HCT116 (cell line): ENCODE data around the gene MDFIC. TPM values are rescaled to one million over a fixed set of nuclear protein-coding genes. Genes with fewer than 3 reads are reported as not detected.

Experiments
- ATAC-seq: fragments of 200-7000 bp; cut with Tn5 transposase; 2 replicates; pipeline ENCODE4 v1.9.1; 2020; ENCODE audit warnings: mild to moderate bottlenecking, moderate library complexity
- BruUV-seq: library from RNA; stranded (reverse); fragments of 400-500 nt; replicated peaks from 2 replicates; lab custom pipeline; 2021; lab: Mats Ljungman, UMichigan
- CTCF ChIA-PET: fragments of 300-600 bp; sonication (Branson Sonifier 250); formaldehyde crosslinking; loops from one replicate; lab custom pipeline; 2021; ENCODE audit warnings: antibody characterized with exemption; lab: Charles Lee
- POLR2A ChIA-PET: fragments of 300-600, 350-600 bp; sonication (Branson Sonifier 250); formaldehyde crosslinking; loops from one replicate; lab custom pipeline; 2021; ENCODE audit warnings: antibody characterized with exemption; lab: Charles Lee
- RAD21 ChIA-PET, 2 experiments: fragments of 300-600 bp; sonication (Branson Sonifier 250); formaldehyde crosslinking; loops; one replicate each; lab custom pipeline; 2023; ENCODE audit warnings: low total read pairs in 2 of 2; ENCODE audit not compliant: uncharacterized antibody in 2 of 2, unreplicated experiment in 2 of 2, low non-redundant PET in 1 of 2; lab: Charles Lee
- DNase-seq: peaks from one replicate; pipeline ENCODE4 v3.0.0-alpha.2; 2010; ENCODE audit warnings: low read depth, low spot score
- H2AFZ ChIP-seq: fragments of 200-600 bp; shearing (Covaris generic), sonication (generic); 2 replicates; pipeline ENCODE4 v1.6.1; 2017; ENCODE audit warnings: low read depth, mixed run types, mixed read lengths, antibody characterized with exemption, low read length; ENCODE audit not compliant: poor library complexity, severe bottlenecking
- H3K27ac ChIP-seq: 2 replicates; pipeline ENCODE4 v1.5.1; 2012; ENCODE audit warnings: low read depth, low read length
- H3K27me3 ChIP-seq: fragments of 200-600 bp; sonication (generic); 2 replicates; pipeline ENCODE4 v1.6.1; 2016; ENCODE audit warnings: mixed run types, low read length, mixed read lengths; ENCODE audit not compliant: insufficient read depth
- H3K36me3 ChIP-seq, 2 experiments: fragments of 200-500 bp in 1 of 2; fragments of 200-600 bp in 1 of 2; sonication (Bioruptor generic) in 1 of 2; sonication (generic) in 1 of 2; 2 replicates each; pipeline versions ENCODE4 v1.5.1 to v1.6.1; 2014 to 2016; ENCODE audit warnings: low read length in 2 of 2, inconsistent platforms in 1 of 2, mixed read lengths in 1 of 2, mixed run types in 1 of 2; ENCODE audit not compliant: insufficient read depth in 2 of 2, control insufficient read depth in 1 of 2
- H3K4me1 ChIP-seq, 2 experiments: fragments of 200-600 bp in 1 of 2; sonication (generic) in 1 of 2; 2 replicates each; pipeline versions ENCODE4 v1.5.1 to v1.6.1; 2012 to 2017; ENCODE audit warnings: low read length in 2 of 2, inconsistent platforms in 1 of 2, mild to moderate bottlenecking in 1 of 2, mixed read lengths in 1 of 2, mixed run types in 1 of 2, moderate library complexity in 1 of 2; ENCODE audit not compliant: insufficient read depth in 2 of 2, control insufficient read depth in 1 of 2
- H3K4me2 ChIP-seq: fragments of 200-600 bp; sonication (generic); 2 replicates; pipeline ENCODE4 v1.6.1; 2017; ENCODE audit warnings: mixed run types, low read length, mixed read lengths
- H3K4me3 ChIP-seq, 2 experiments: fragments of 200-600 bp in 1 of 2; sonication (generic) in 1 of 2; replicated peaks in 1 of 2; 2 replicates each; pipeline ENCODE4 v1.5.1; 2011 to 2016; ENCODE audit warnings: low read length in 2 of 2, control low read depth in 1 of 2, low read depth in 1 of 2, mild to moderate bottlenecking in 1 of 2, mixed read lengths in 1 of 2, mixed run types in 1 of 2
- H3K79me2 ChIP-seq: fragments of 200-600 bp; sonication (generic); 2 replicates; pipeline ENCODE4 v1.6.1; 2017; ENCODE audit warnings: mild to moderate bottlenecking, mixed run types, low read length, moderate library complexity, mixed read lengths; ENCODE audit not compliant: insufficient read depth
- H3K9ac ChIP-seq: fragments of 200-600 bp; sonication (generic); 2 replicates; pipeline ENCODE4 v1.6.1; 2016; ENCODE audit warnings: low read length, mixed read lengths
- H3K9me2 ChIP-seq: fragments of 200-600 bp; sonication (generic), shearing (Covaris generic); 2 replicates; pipeline ENCODE4 v1.6.1; 2017; ENCODE audit warnings: mixed run types, mild to moderate bottlenecking, moderate library complexity; ENCODE audit not compliant: insufficient read depth
- H3K9me3 ChIP-seq, 2 experiments: fragments of 200-500 bp in 1 of 2; fragments of 200-600 bp in 1 of 2; sonication (Bioruptor generic) in 1 of 2; sonication (generic) in 1 of 2; 2 replicates each; pipeline ENCODE4 v1.6.1; 2014 to 2017; ENCODE audit warnings: low read length in 2 of 2, mixed read lengths in 2 of 2, inconsistent platforms in 1 of 2, low read depth in 1 of 2, mild to moderate bottlenecking in 1 of 2, mixed run types in 1 of 2, moderate library complexity in 1 of 2; ENCODE audit not compliant: control insufficient read depth in 1 of 2, insufficient read depth in 1 of 2
- H4K20me1 ChIP-seq: fragments of 200-600 bp; sonication (generic), shearing (Covaris generic); 2 replicates; pipeline ENCODE4 v1.6.1; 2017; ENCODE audit warnings: mixed run types, mild to moderate bottlenecking, moderate library complexity; ENCODE audit not compliant: insufficient read depth
- CBX3 ChIP-seq: IDR thresholded peaks from 2 replicates; pipeline ENCODE4 v1.6.1; 2012; ENCODE audit warnings: low read depth
- EGR1 ChIP-seq: IDR thresholded peaks from 2 replicates; pipeline ENCODE4 v1.6.1; 2012; ENCODE audit warnings: low read depth
- ELF1 ChIP-seq: IDR thresholded peaks from 2 replicates; pipeline ENCODE4 v1.6.1; 2012; ENCODE audit warnings: low read depth, borderline replicate concordance
- EZH2phosphoT487 ChIP-seq: fragments of 200-600 bp; IDR thresholded peaks from 2 replicates; pipeline ENCODE4 v1.6.1; 2018; ENCODE audit warnings: antibody characterized with exemption, borderline replicate concordance
- POLR2A ChIP-seq: IDR thresholded peaks from 2 replicates; pipeline ENCODE4 v1.7.0; 2011; ENCODE audit warnings: borderline replicate concordance; ENCODE audit not compliant: insufficient read depth, insufficient read length; ENCODE audit errors: extremely low read depth
- POLR2AphosphoS5 ChIP-seq: IDR thresholded peaks from 2 replicates; pipeline ENCODE4 v1.6.1; 2011; ENCODE audit warnings: mild to moderate bottlenecking, low read depth, low read length, moderate library complexity
- SIN3A ChIP-seq: IDR thresholded peaks from 2 replicates; pipeline ENCODE4 v1.6.1; 2012; ENCODE audit warnings: low read depth
- TCF7L2 ChIP-seq: IDR thresholded peaks from 2 replicates; pipeline ENCODE4 v1.7.0; 2011; ENCODE audit warnings: borderline replicate concordance, inconsistent platforms; ENCODE audit not compliant: insufficient read depth, insufficient read length; ENCODE audit errors: extremely low read depth
- YY1 ChIP-seq: IDR thresholded peaks from 2 replicates; pipeline ENCODE4 v1.6.1; 2011; ENCODE audit warnings: low read length, low read depth, moderate library complexity, mild to moderate bottlenecking; ENCODE audit not compliant: insufficient replicate concordance; ENCODE audit errors: extremely low read depth
- intact Hi-C: fragments of 100-400 bp; cut with micrococcal nuclease; formaldehyde crosslinking; loops from 2 replicates; pipeline ENCODE4 v1.10.0; 2022
- total RNA-seq: library from RNA; stranded (reverse); gene quantifications from one replicate; pipeline ENCODE4 v1.2.1, GENCODE V29; 2021; ENCODE audit not compliant: unreplicated experiment
- TF ChIP-seq, protein P1 (sequence below): IDR thresholded peaks from 2 replicates; pipeline ENCODE4 v1.6.1; 2012; ENCODE audit warnings: low read depth

The MDFIC gene
- total RNA-seq, 1 experiment from 2014 or later, result 8.3 TPM

DNA sequence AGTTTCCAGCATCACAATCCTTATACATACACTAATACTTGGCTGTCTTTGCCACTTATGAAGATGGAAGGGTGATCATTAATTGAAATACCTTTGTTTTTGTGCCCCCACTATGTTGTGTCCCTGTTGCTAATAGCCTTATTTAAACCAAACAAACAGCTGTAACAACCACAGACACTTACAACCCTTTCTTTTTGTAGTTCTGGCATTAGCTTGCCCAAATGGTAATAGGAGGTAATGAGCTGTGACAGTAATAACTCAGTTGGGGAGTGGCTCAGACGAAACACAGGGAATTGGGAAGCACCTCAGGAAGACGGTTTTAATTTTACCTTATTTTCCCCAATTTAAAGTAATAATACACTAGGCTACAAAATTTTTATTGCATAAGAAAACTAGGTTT lies 83.4 kb downstream of the MDFIC start:
- intact Hi-C loops, result no loop called here

DNA sequence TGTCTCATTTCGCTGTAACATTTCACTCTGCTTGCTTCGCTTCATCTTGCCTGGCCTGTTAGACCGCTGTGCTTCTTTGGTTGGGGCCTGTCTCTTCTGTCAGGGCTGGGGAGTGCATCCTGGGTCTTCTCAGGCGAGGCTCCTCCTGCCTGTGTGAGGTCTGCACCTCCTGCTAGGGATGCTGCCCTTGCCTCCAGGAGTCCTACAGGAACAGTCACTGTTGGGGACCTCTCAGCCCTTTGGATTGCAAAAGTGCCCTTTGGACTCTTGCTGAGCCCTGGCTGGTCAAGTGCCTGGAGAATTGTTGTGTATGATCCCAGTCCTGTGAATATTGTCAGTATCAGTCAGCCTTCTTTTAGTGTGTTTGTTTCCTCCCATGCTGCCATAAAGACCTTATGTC lies 84.1 kb downstream of the MDFIC start:
- H3K36me3 ChIP-seq, result no peaks in the 10 kb centered on the region
- CTCF ChIA-PET, result no interaction called here
- POLR2A ChIA-PET, result no interaction called here
- no peak overlapping the region for H2AFZ ChIP-seq
- H3K4me2 ChIP-seq, result no peak overlapping the region
- no peaks in the 10 kb centered on the region for H3K27me3 ChIP-seq
- peaks cover 0 to 3% of the 10 kb centered on the region in 2 experiments; a peak in 1 of 4 replicates for H3K4me1 ChIP-seq
- RAD21 ChIA-PET, result no interaction called here
- DNase-seq (no peak), ATAC-seq (no peak)
- no TSS peak for BruUV-seq
- intact Hi-C loops, result no loop called here
- no peaks in the 10 kb centered on the region for H3K9me3 ChIP-seq
- H3K9me2 ChIP-seq, result no peaks in the 10 kb centered on the region
- TF ChIP-seq SIN3A (no peak), TCF7L2 (no peak), EZH2phosphoT487 (no peak)
- TF ChIP-seq, protein P1, sequence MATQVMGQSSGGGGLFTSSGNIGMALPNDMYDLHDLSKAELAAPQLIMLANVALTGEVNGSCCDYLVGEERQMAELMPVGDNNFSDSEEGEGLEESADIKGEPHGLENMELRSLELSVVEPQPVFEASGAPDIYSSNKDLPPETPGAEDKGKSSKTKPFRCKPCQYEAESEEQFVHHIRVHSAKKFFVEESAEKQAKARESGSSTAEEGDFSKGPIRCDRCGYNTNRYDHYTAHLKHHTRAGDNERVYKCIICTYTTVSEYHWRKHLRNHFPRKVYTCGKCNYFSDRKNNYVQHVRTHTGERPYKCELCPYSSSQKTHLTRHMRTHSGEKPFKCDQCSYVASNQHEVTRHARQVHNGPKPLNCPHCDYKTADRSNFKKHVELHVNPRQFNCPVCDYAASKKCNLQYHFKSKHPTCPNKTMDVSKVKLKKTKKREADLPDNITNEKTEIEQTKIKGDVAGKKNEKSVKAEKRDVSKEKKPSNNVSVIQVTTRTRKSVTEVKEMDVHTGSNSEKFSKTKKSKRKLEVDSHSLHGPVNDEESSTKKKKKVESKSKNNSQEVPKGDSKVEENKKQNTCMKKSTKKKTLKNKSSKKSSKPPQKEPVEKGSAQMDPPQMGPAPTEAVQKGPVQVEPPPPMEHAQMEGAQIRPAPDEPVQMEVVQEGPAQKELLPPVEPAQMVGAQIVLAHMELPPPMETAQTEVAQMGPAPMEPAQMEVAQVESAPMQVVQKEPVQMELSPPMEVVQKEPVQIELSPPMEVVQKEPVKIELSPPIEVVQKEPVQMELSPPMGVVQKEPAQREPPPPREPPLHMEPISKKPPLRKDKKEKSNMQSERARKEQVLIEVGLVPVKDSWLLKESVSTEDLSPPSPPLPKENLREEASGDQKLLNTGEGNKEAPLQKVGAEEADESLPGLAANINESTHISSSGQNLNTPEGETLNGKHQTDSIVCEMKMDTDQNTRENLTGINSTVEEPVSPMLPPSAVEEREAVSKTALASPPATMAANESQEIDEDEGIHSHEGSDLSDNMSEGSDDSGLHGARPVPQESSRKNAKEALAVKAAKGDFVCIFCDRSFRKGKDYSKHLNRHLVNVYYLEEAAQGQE, result no peak
- no peak overlapping the region for H3K9ac ChIP-seq
- no peak overlapping the region for H3K27ac ChIP-seq
- no peaks in the 10 kb centered on the region for H3K79me2 ChIP-seq
- H3K4me3 ChIP-seq, result no peak overlapping the region
- no peaks in the 10 kb centered on the region for H4K20me1 ChIP-seq

More for the DNA sequence above, 83.4 kb downstream of the MDFIC start:
- H2AFZ ChIP-seq, result no peak overlapping the region
- no peaks in the 10 kb centered on the region for H3K79me2 ChIP-seq
- H3K9me3 ChIP-seq, result no peaks in the 10 kb centered on the region
- no peak overlapping the region for H3K4me3 ChIP-seq
- H3K27me3 ChIP-seq, result no peaks in the 10 kb centered on the region
- no peaks in the 10 kb centered on the region for H3K36me3 ChIP-seq
- no peaks in the 10 kb centered on the region for H3K9me2 ChIP-seq
- H3K9ac ChIP-seq, result no peak overlapping the region
- H4K20me1 ChIP-seq, result no peaks in the 10 kb centered on the region
- H3K4me2 ChIP-seq, result no peak overlapping the region
- ATAC-seq (no peak), DNase-seq (no peak)
- ChIA-PET RAD21 (no interaction called here), POLR2A (no interaction called here), CTCF (no interaction called here)
- BruUV-seq, result no TSS peak
- H3K4me1 ChIP-seq, result peaks cover 0 to 3% of the 10 kb centered on the region in 2 experiments; a peak in 1 of 4 replicates
- no peak for TF ChIP-seq POLR2A
- TF ChIP-seq CBX3, result no peak
- no peak for TF ChIP-seq EGR1
- no peak for TF ChIP-seq YY1
- TF ChIP-seq ELF1, result no peak
- TF ChIP-seq POLR2AphosphoS5, result no peak
- TF ChIP-seq, all 23 proteins: peak for 0
- no peak overlapping the region for H3K27ac ChIP-seq
